Measurements from ENCODE around the gene RORC. TPM values are rescaled to one million over a fixed set of nuclear protein-coding genes. Genes with fewer than 3 reads are reported as not detected.
"Not testable (repeated sequence)": the region's sequence is repeated elsewhere in the genome, so short reads cannot be mapped to it uniquely, and the experiment has no call there.

The RORC gene
- total RNA-seq, 1 experiment from 2014 or later, result 0.44 TPM

DNA sequence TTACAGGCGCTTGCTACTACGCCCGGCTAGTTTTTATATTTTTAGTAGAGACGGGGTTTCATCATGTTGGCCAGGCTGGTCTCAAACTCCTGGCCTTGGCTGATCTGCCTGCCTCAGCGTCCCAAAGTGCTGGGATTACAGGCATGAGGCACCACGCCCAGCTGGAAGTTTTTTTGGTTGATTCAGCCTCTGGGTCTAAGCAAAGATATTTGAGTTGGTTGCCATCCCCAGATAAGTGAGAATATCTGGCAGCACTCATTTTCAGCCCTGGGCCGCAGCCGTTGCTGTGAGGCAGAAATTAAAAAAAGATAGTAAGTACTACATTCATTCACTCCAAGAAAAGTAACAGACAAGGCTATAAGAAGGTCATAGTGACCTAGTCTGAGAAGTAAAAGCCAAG lies 23.9 kb upstream of the RORC start:
- ATAC-seq; H3K27ac Mint-ChIP-seq; POLR2A ChIA-PET; H3K9me3 Mint-ChIP-seq; H3K4me3 Mint-ChIP-seq; H3K4me1 Mint-ChIP-seq; DNase-seq (ENCODE audit: low spot score); H3K36me3 Mint-ChIP-seq: not testable (repeated sequence)
- H3K27me3 Mint-ChIP-seq (ENCODE audit: low read depth), result peaks cover 54% of the 10 kb centered on the region
- CTCF ChIA-PET, result interaction anchor here (0.7 to 1.0 kb wide), 3 partner anchors 19 to 179 kb away, joined by 3 to 4 read pairs (median 3); no protein-coding TSS in a partner anchor

DNA sequence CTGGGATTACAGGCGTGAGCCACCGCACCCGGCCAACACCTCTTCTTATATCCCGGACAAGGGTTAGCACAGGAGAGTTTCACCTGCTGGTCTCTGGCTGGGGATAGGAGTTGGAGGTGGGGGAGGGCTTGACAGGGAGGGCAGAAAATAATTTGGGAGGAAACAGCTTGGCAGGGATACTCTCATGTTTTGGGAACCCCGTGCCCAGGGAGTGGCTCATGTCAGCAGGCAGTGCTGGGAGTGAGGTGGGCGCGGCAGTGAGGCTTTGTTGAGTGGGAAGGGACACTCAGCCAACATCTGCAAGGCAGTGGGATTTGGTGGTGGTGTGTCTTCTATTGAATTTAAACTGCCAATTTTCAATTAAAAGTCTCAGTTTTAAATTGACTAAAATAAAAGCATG lies 23.1 kb upstream of the RORC start:
- ChIA-PET POLR2A (no interaction called here), CTCF (interaction anchor here (1.7 kb wide), 1 partner anchor 15 kb away, joined by 4 read pairs; the partner anchor contains the start of gene C2CD4D)
- DNase-seq (ENCODE audit: low spot score), result no peak
- Mint-ChIP-seq H3K27me3 (ENCODE audit: low read depth) (peaks cover 45% of the 10 kb centered on the region), H3K36me3 (no peaks in the 10 kb centered on the region), H3K9me3 (no peaks in the 10 kb centered on the region), H3K27ac (no peak overlapping the region), H3K4me1 (no peaks in the 10 kb centered on the region), H3K4me3 (no peak overlapping the region)
- TF ChIP-seq ZNF416 (CRISPR knock-in tag; IDR thresholded peaks at IDR 0.05), result no peak
- TF ChIP-seq SOX15 (CRISPR knock-in tag; IDR thresholded peaks at IDR 0.05), result no peak
- TF ChIP-seq ZBTB21 (CRISPR knock-in tag; IDR thresholded peaks at IDR 0.05; ENCODE audit: borderline replicate concordance), result no peak
- TF ChIP-seq ZNF423 (CRISPR knock-in tag; IDR thresholded peaks at IDR 0.05), result no peak
- TF ChIP-seq TP53 (CRISPR knock-in tag; IDR thresholded peaks at IDR 0.05), result no peak
- no peak for TF ChIP-seq PREB (CRISPR knock-in tag; IDR thresholded peaks at IDR 0.05; ENCODE audit: borderline replicate concordance)
- no peak for TF ChIP-seq HMGA2 (CRISPR knock-in tag; IDR thresholded peaks at IDR 0.05)
- no peak for TF ChIP-seq MXD4 (CRISPR knock-in tag; IDR thresholded peaks at IDR 0.05; ENCODE audit: borderline replicate concordance)
- TF ChIP-seq, protein P1, sequence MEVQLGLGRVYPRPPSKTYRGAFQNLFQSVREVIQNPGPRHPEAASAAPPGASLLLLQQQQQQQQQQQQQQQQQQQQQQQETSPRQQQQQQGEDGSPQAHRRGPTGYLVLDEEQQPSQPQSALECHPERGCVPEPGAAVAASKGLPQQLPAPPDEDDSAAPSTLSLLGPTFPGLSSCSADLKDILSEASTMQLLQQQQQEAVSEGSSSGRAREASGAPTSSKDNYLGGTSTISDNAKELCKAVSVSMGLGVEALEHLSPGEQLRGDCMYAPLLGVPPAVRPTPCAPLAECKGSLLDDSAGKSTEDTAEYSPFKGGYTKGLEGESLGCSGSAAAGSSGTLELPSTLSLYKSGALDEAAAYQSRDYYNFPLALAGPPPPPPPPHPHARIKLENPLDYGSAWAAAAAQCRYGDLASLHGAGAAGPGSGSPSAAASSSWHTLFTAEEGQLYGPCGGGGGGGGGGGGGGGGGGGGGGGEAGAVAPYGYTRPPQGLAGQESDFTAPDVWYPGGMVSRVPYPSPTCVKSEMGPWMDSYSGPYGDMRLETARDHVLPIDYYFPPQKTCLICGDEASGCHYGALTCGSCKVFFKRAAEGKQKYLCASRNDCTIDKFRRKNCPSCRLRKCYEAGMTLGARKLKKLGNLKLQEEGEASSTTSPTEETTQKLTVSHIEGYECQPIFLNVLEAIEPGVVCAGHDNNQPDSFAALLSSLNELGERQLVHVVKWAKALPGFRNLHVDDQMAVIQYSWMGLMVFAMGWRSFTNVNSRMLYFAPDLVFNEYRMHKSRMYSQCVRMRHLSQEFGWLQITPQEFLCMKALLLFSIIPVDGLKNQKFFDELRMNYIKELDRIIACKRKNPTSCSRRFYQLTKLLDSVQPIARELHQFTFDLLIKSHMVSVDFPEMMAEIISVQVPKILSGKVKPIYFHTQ (CRISPR knock-in tag; IDR thresholded peaks at IDR 0.05), result no peak
- no peak for TF ChIP-seq FOXP1 (CRISPR knock-in tag; IDR thresholded peaks at IDR 0.05; ENCODE audit: borderline replicate concordance)
- no peak for ATAC-seq

GRCh38 chr1:151853411-151853943 lies 21.9 kb upstream of the RORC start, which contains the start of gene THEM5:
TSS of gene THEM5 (minus strand) at chr1:151853712. CDS start at chr1:151853565, 147 bp downstream.
- Mint-ChIP-seq H3K27me3 (ENCODE audit: low read depth) (peaks cover 33% of the 10 kb centered on the region), H3K27ac (no peak within 1 kb of the TSS), H3K36me3 (no peaks in the 10 kb centered on the region), H3K4me3 (no peak within 1 kb of the TSS), H3K4me1 (no peaks in the 10 kb centered on the region), H3K9me3 (no peaks in the 10 kb centered on the region)
- ChIA-PET POLR2A (no interaction called here), CTCF (interaction anchor here (1.5 to 1.7 kb wide), 2 partner anchors 14 to 28 kb away, joined by 3 to 4 read pairs; partner anchors contain the start of gene C2CD4D)
- TF ChIP-seq, protein P2, sequence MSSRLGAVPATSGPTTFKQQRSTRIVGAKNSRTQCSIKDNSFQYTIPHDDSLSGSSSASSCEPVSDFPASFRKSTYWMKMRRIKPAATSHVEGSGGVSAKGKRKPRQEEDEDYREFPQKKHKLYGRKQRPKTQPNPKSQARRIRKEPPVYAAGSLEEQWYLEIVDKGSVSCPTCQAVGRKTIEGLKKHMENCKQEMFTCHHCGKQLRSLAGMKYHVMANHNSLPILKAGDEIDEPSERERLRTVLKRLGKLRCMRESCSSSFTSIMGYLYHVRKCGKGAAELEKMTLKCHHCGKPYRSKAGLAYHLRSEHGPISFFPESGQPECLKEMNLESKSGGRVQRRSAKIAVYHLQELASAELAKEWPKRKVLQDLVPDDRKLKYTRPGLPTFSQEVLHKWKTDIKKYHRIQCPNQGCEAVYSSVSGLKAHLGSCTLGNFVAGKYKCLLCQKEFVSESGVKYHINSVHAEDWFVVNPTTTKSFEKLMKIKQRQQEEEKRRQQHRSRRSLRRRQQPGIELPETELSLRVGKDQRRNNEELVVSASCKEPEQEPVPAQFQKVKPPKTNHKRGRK (CRISPR knock-in tag; IDR thresholded peaks at IDR 0.05; ENCODE audit: borderline replicate concordance), result no peak
- no peak for TF ChIP-seq ELF4 (CRISPR knock-in tag; IDR thresholded peaks at IDR 0.05; ENCODE audit: low read depth)
- DNase-seq (ENCODE audit: low spot score) (no peak), ATAC-seq (no peak)

GRCh38 chr1:151852733-151853132 lies 21.1 kb upstream of the RORC start:
- ATAC-seq (no peak), DNase-seq (ENCODE audit: low spot score) (no peak)
- ChIA-PET CTCF (no interaction called here), POLR2A (no interaction called here)
- Mint-ChIP-seq H3K4me3 (no peak overlapping the region), H3K27me3 (ENCODE audit: low read depth) (peaks cover 26% of the 10 kb centered on the region), H3K27ac (no peak overlapping the region), H3K4me1 (no peaks in the 10 kb centered on the region), H3K36me3 (no peaks in the 10 kb centered on the region), H3K9me3 (no peaks in the 10 kb centered on the region)
- TF ChIP-seq, protein P3, sequence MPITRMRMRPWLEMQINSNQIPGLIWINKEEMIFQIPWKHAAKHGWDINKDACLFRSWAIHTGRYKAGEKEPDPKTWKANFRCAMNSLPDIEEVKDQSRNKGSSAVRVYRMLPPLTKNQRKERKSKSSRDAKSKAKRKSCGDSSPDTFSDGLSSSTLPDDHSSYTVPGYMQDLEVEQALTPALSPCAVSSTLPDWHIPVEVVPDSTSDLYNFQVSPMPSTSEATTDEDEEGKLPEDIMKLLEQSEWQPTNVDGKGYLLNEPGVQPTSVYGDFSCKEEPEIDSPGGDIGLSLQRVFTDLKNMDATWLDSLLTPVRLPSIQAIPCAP (CRISPR knock-in tag; IDR thresholded peaks at IDR 0.05), result no peak
- TF ChIP-seq ZNF396 (CRISPR knock-in tag; IDR thresholded peaks at IDR 0.05; ENCODE audit: borderline replicate concordance), result no peak
- no peak for TF ChIP-seq ZSCAN18 (CRISPR knock-in tag; IDR thresholded peaks at IDR 0.05)
- no peak for TF ChIP-seq PREB (CRISPR knock-in tag; IDR thresholded peaks at IDR 0.05; ENCODE audit: borderline replicate concordance)
- TF ChIP-seq ZNF263 (CRISPR knock-in tag; IDR thresholded peaks at IDR 0.05; ENCODE audit: low read depth), result no peak
- TF ChIP-seq, protein P4, sequence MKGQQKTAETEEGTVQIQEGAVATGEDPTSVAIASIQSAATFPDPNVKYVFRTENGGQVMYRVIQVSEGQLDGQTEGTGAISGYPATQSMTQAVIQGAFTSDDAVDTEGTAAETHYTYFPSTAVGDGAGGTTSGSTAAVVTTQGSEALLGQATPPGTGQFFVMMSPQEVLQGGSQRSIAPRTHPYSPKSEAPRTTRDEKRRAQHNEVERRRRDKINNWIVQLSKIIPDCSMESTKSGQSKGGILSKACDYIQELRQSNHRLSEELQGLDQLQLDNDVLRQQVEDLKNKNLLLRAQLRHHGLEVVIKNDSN (CRISPR knock-in tag; IDR thresholded peaks at IDR 0.05), result no peak
- no peak for TF ChIP-seq SP1 (CRISPR knock-in tag; conservative IDR thresholded peaks at IDR 0.05)
- no peak for TF ChIP-seq OVOL2 (CRISPR knock-in tag; IDR thresholded peaks at IDR 0.05; ENCODE audit: borderline replicate concordance)

All from WTC11 (cell line).